Pancreas (tissue), 10 donors: ENCODE data around the gene ZBTB12. TPM values are rescaled to one million over a fixed set of nuclear protein-coding genes. Genes with fewer than 3 reads are reported as not detected.

ENCODE experiments used
- ATAC-seq, 4 donors: fragments of 200-7000 bp; cut with Tn5 transposase; one replicate each; pipeline versions ENCODE4 v1.8.0 to v1.9.1; 2020; ENCODE audit warnings: mild to moderate bottlenecking in 4 of 4, moderate library complexity in 4 of 4
- DNase-seq, 6 donors: peaks; one replicate each; pipeline ENCODE4 v3.0.0-alpha.2; 2020
- FAIRE-seq: peaks from 2 replicates; lab custom pipeline; 2012; peaks lifted over from hg19 to GRCh38; lab: Jason Lieb, UNC
- H3K27ac ChIP-seq, 4 donors: fragments of 200-600 bp; sonication (generic); 1 replicate in 3 of 4; 2 replicates in 1 of 4; pipeline versions ENCODE4 v1.5.0 to v1.8.0; 2020
- H3K27me3 ChIP-seq, 4 donors: fragments of 200-600 bp; one replicate each; pipeline ENCODE4 v1.8.0; 2021
- H3K36me3 ChIP-seq, 3 donors: fragments of 200-600 bp; sonication (generic) in 1 of 3; one replicate each; pipeline versions ENCODE4 v1.5.0 to v1.8.0; 2020 to 2021
- H3K4me1 ChIP-seq, 3 donors: fragments of 200-600 bp; one replicate each; pipeline ENCODE4 v1.8.0; 2021
- H3K4me3 ChIP-seq, 4 donors: fragments of 200-600 bp; sonication (generic) in 2 of 4; one replicate each; pipeline versions ENCODE4 v1.5.0 to v1.8.0; 2020 to 2021
- H3K9me3 ChIP-seq, 4 donors: fragments of 200-600 bp; one replicate each; pipeline ENCODE4 v1.8.0; 2021
- WGBS, 2 donors: extraction: QIAGEN DNeasy Blood & Tissue Kit; methylation state at CpG; one replicate each; pipeline ENCODE4 v1.1.7; 2013; 5-methylcytosine and 5-hydroxymethylcytosine counted together
- intact Hi-C, 3 donors: fragments of 100-400 bp; cut with DNase I; formaldehyde crosslinking; loops; one replicate each; pipeline versions ENCODE4 v1.11.1 to v1.14.2; 2022
- polyA plus RNA-seq, 2 donors: library from polyadenylated mRNA; stranded (reverse); fragments of 200-250 nt; gene quantifications; one replicate each; pipeline ENCODE4 v1.2.3, GENCODE V29; 2013
- total RNA-seq, 6 donors: library from RNA; stranded (reverse); fragmentation: NEBNext Ultra II Directional in 4 of 6; extraction: Animal tissue kit (Norgen Biotek cat#: 25700) in 4 of 6; gene quantifications; one replicate each; pipeline versions ENCODE4 v1.2.1 to v1.2.4, GENCODE V29; 2021 to 2023
- TF ChIP-seq, protein P1 (sequence below), 4 donors: fragments of 200-600 bp; sonication (generic) in 3 of 4; IDR thresholded peaks; one replicate each; pipeline versions ENCODE4 v1.5.0 to v1.8.0; 2021; ENCODE audit warnings: antibody characterized with exemption in 4 of 4
- donor health status: healthy with polysubstance abuse.
- donor health status: DM: no; HTN: no; CAD: no; lungs with moderate emphysema.
- donor health status: DM: no; HTN: no; CAD: no.
- donor health status: control.
- donor health status: control.
- donor health status: Bipolar disorder and iron deficiency.
- donor health status: DM: yes; HTN: yes; CAD: no.
- donor health status: DM: no; HTN: no; CAD: no.
- donor health status: DM: no; HTN: no; CAD: no.
- donor health status: DM: yes; HTN: yes; CAD: no.

ZBTB12 gene
- total and polyA plus RNA-seq, 8 donors = 0.60 to 4.5 (median 2.1) TPM

DNA sequence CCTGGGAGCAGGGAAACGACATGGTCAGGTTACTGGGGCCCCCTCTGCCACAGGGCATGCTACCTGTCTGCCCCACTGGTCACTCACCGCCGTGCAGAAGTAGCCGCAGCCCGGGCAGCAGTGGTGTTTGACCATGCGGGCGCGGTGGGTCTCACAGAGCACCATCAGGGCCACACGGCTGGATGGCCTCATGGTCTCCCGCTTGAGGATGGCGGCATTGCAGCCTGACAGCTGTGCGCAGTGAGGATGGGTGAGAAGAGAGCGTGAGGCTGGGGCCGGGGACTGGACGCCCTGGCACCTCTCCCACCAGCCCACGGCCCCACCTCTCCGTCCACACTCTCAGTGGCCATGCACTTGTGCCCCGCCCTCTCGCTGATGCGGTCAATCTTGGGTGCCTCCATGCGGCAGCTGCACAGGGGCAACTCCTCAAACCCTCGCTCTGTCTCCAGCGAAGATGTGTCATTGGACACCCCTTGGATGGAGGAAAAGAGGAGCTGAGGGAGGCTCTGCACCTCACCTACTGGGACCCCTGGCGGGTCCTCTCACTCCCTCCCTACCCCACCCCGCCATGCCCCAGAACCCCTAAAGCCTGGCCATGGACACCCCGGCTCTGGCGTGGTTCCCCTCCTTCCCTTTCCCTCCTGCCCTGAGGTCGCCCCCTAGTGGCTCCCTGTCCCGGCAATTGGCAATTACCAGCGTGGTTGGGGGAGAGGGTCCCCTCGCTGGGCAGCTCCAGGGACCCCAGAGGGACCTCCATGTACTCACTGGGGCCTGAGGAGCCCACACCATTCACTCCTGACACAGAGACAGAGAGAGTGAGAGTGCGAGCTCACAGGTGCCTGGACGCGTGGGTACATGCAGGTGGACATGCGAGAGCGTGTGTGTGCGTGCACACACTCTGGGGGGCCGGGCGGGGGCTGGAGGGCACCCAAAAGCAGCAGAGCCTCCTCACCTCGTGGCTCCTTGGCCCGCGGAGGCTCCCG, 13.3 kb downstream of the ZBTB12 start:
- Histone ChIP-seq H3K36me3 (peaks cover 5 to 55% (median 24%) of the 10 kb centered on the region in 3 donors), H3K9me3 (no peaks in the 10 kb centered on the region)

DNA sequence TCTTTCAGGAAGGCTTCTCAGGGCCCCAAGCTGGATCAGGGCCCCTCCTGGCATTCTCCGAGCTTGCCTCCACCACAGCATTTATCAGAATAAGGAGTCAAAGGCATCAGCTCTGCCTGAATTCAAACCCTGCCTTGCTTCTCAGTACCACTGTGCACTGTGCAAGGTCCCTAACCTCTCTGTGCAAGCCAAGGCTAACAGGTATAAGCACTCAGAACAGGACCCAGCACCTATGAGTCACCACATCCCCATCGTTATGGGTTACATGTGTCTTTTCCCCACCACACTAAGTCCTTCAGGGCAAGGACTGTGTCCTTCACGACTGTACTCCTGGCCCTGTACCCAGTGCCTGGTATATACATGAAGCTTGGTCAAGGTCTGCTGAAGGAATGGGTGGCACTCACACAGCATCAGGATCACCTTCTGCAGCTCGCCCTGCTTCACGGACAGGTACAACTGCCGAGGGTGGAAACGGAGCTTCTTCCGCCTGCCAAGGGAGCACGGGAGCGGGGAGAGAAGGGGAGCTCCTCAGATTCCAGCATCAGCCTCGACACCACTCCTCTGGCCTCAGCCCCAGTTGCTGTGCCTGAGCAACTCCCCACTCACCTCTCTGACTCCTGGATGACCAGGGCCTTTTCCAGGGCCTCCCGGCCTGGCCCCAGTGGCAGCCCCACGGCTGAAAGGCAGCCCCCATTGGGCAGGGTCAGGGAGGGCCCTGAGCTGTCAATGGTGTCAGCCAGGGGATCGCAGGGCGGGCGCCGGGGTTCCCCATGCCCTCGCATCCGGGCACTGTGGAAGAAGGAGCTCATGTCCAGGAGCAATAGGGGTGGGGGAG, 14.5 kb downstream of the ZBTB12 start:
- Histone ChIP-seq H3K36me3 (peaks cover 5 to 65% (median 20%) of the 10 kb centered on the region in 3 donors), H3K4me1 (no peaks in the 10 kb centered on the region), H3K4me3 (no peak overlapping the region), H3K27ac (no peak overlapping the region), H3K27me3 (no peaks in the 10 kb centered on the region), H3K9me3 (no peaks in the 10 kb centered on the region)
- intact Hi-C loops = no loop called here
- 89 to 91% methylated on average over 19 of the region's 19 CpGs for WGBS, 2 donors
- DNase-seq (peak in 2 of 6 donors; percentile 18 to 71), ATAC-seq (no peak), FAIRE-seq (no peak)
- TF ChIP-seq, protein P1, sequence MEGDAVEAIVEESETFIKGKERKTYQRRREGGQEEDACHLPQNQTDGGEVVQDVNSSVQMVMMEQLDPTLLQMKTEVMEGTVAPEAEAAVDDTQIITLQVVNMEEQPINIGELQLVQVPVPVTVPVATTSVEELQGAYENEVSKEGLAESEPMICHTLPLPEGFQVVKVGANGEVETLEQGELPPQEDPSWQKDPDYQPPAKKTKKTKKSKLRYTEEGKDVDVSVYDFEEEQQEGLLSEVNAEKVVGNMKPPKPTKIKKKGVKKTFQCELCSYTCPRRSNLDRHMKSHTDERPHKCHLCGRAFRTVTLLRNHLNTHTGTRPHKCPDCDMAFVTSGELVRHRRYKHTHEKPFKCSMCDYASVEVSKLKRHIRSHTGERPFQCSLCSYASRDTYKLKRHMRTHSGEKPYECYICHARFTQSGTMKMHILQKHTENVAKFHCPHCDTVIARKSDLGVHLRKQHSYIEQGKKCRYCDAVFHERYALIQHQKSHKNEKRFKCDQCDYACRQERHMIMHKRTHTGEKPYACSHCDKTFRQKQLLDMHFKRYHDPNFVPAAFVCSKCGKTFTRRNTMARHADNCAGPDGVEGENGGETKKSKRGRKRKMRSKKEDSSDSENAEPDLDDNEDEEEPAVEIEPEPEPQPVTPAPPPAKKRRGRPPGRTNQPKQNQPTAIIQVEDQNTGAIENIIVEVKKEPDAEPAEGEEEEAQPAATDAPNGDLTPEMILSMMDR (IDR thresholded peaks at IDR 0.05) = no peak

More for the DNA sequence above, 13.3 kb downstream of the ZBTB12 start:
- FAIRE-seq (no peak), ATAC-seq (peak in 3 of 4 donors; percentile 47 to 77 (median 63)), DNase-seq (peak in 4 of 6 donors; percentile 45 to 83 (median 70))
- TF ChIP-seq, protein P1 (IDR thresholded peaks at IDR 0.05) = peak; percentile 50 to 67 (median 60)
- Histone ChIP-seq H3K4me1 (no peaks in the 10 kb centered on the region), H3K27me3 (no peaks in the 10 kb centered on the region), H3K4me3 (no peak overlapping the region), H3K27ac (no peak overlapping the region)
- WGBS, 2 donors = 78 to 85% methylated on average over 36 to 43 of the region's 43 CpGs
- intact Hi-C loops = no loop called here

DNA sequence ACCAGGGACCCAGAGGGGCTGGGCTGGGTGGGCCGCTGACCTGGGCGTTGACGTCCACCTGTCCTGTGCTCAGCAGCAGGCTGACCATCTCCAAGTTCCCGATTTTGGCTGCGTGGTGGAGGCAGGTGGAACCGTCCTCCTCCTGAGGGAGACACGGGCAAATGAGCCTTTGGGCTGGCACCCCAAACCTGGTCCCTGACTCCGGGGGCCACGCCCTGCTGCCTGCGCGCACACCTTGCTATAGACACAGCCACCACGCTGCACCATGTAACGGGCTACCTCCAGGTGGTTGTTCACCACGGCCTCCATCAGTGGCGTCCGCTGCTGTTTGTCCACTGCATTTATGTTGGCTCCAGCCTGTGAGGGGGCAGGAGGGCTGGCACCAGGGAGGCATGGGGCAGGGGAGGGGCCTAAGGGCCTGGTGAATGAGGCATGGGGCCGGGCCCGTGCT, 15.3 kb downstream of the ZBTB12 start:
- H3K9me3 ChIP-seq = no peaks in the 10 kb centered on the region
- no peak for FAIRE-seq

DNA sequence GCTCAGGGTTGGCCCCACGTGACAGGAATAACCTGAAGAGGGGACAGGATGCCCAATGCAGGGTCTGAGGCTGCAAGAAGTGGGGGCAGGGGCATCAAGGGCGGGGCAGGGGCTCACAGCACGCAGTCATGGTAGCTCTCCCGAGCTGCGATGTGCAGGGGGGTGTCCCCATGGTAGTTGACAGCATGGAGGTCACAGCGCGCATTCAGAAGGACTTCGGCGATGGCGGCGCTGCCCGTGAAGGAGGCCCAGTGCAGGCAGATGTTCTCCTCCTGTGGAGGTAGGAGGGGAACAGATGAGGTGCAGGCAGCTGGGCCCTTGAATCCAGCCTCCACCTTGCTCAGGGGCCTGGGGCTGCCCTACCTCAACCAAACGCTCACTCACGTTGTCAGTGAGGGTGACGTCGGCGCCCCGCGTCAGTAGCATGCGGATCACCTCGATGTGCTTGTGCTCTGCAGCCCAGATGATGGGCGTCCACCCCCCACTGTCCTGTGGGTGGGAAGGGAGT, 17.3 kb downstream of the ZBTB12 start:
- DNase-seq (peak in 2 of 6 donors; percentile 29 to 60), FAIRE-seq (no peak), ATAC-seq (no peak)
- TF ChIP-seq, protein P1 (IDR thresholded peaks at IDR 0.05) = no peak
- Histone ChIP-seq H3K36me3 (peaks cover 5 to 57% (median 26%) of the 10 kb centered on the region in 3 donors), H3K27me3 (no peaks in the 10 kb centered on the region), H3K27ac (no peak overlapping the region), H3K4me1 (no peaks in the 10 kb centered on the region), H3K9me3 (no peaks in the 10 kb centered on the region), H3K4me3 (no peak overlapping the region)
- intact Hi-C loops = no loop called here
- WGBS, 2 donors = 94 to 95% methylated on average over 22 of the region's 22 CpGs

More for the DNA sequence above, 15.3 kb downstream of the ZBTB12 start:
- peaks cover 5 to 60% (median 19%) of the 10 kb centered on the region in 3 donors for H3K36me3 ChIP-seq
- DNase-seq (peak in 2 of 6 donors; percentile 25 to 60), ATAC-seq (no peak)
- no peak overlapping the region for H3K27ac ChIP-seq
- intact Hi-C loops = no loop called here
- TF ChIP-seq, protein P1 (IDR thresholded peaks at IDR 0.05) = no peak
- H3K4me3 ChIP-seq = no peak overlapping the region
- H3K4me1 ChIP-seq = no peaks in the 10 kb centered on the region
- no peaks in the 10 kb centered on the region for H3K27me3 ChIP-seq
- WGBS, 2 donors = 89 to 93% methylated on average over 18 of the region's 18 CpGs
